AG04450 (cell line): Measurements from ENCODE around the gene PCNX2. TPM values are rescaled to one million over a fixed set of nuclear protein-coding genes. Genes with fewer than 3 reads are reported as not detected.

Experiments used
- CTCF ChIA-PET: fragments of 300-600, 350-600 bp; formaldehyde crosslinking; extraction: SDS; loops from one replicate; lab custom pipeline; 2022; ENCODE audit warnings: antibody characterized with exemption, inconsistent platforms; lab: Charles Lee
- POLR2A ChIA-PET: fragments of 350-600 bp; formaldehyde crosslinking; extraction: SDS; loops from one replicate; lab custom pipeline; 2021; ENCODE audit warnings: antibody characterized with exemption, inconsistent platforms; lab: Yijun Ruan, JAX
- DNase-seq: peaks from one replicate; pipeline ENCODE4 v3.0.0-alpha.2; 2011; ENCODE audit warnings: low read depth, low spot score
- H3K27ac ChIP-seq: one replicate; pipeline ENCODE4 v1.5.1; 2012; ENCODE audit warnings: low read depth, low read length, control low read depth
- H3K27me3 ChIP-seq: one replicate; pipeline ENCODE4 v1.6.0; 2012; ENCODE audit warnings: low read length; ENCODE audit not compliant: control insufficient read depth, insufficient read depth
- H3K4me3 ChIP-seq: 2 replicates; pipeline ENCODE4 v1.5.1; 2011; ENCODE audit warnings: mild to moderate bottlenecking, low read depth, low read length, control low read depth
- H3K9me3 ChIP-seq: 2 replicates; pipeline ENCODE4 v1.5.1; 2012; ENCODE audit warnings: low read length; ENCODE audit not compliant: control insufficient read depth, insufficient read depth
- CTCF ChIP-seq: IDR thresholded peaks from 2 replicates; pipeline ENCODE4 v1.5.1; 2011; ENCODE audit warnings: low read depth, low read length, control low read depth, inconsistent platforms
- polyA plus RNA-seq: library from polyadenylated mRNA; depleted of rRNA; stranded (reverse); fragments of >200 nt; gene quantifications from 2 replicates; pipeline ENCODE4 v1.2.3, GENCODE V29; 2011

PCNX2 gene
- polyA plus RNA-seq, 1 experiment = 29.8 TPM

- Histone ChIP-seq H3K27ac (no peak overlapping the region), H3K27me3 (no peaks in the 10 kb centered on the region), H3K9me3 (0 out of 2 replicates have a peak, but pooled peaks cover 4% of the 10 kb centered on the region), H3K4me3 (no peak overlapping the region)
- ChIA-PET POLR2A (no interaction called here), CTCF (no interaction called here)
- DNase-seq = no peak
- no peak for TF ChIP-seq CTCF
These were observed 104.5 kb downstream of the PCNX2 start for GRCh38 chr1:233190987-233191386.

- no peak for DNase-seq
- Histone ChIP-seq H3K27ac (no peak overlapping the region), H3K4me3 (no peak overlapping the region), H3K27me3 (no peaks in the 10 kb centered on the region), H3K9me3 (0 out of 2 replicates have a peak, but pooled peaks cover under 1% of the 10 kb centered on the region)
- POLR2A ChIA-PET = no interaction called here
- no peak for TF ChIP-seq CTCF
- CTCF ChIA-PET = no interaction called here
These were observed 106.0 kb downstream of the PCNX2 start for GRCh38 chr1:233189526-233189925.

GRCh38 chr1:233188061-233188460 lies 107.5 kb downstream of the PCNX2 start:
- no peak for DNase-seq
- no peaks in the 10 kb centered on the region for H3K9me3 ChIP-seq
- H3K27me3 ChIP-seq = no peaks in the 10 kb centered on the region
- ChIA-PET CTCF (no interaction called here), POLR2A (no interaction called here)
- no peak overlapping the region for H3K27ac ChIP-seq
- no peak for TF ChIP-seq CTCF
- no peak overlapping the region for H3K4me3 ChIP-seq

DNA sequence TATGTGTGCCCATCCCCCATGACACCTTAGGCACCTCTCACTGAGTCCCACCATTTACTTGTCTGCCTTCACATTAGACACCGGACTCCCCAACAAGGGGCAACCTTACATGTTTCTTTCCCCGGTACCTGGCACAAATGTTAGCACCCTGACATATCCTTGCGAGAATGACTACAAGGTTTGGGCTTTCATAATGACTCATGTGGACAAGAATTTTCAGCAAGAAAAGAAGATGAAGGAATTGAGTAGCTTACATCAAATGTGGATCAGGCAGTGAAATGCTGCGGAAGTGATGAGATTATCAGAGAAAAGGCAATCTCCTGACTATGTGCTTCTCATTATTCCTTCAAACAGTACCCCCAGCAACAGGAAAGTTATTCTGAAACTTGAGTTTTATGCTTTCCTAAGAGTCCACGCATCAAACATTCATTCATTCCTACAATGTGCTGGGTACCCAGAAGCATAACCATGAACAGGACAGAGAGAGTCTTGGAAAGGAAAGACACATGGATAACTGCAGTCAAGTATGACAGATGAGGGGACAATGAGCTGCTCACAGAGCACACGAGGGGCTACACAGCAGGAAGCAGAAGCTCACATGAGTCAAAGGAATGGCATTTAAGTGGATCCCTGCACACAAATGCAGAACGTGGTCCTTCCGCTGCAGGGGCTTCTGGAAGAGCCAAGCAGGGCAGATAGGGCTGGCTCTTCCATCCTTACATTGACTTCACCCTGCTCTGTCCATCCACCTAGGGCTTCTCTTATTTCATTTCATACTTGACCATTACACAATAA lies 112.1 kb downstream of the PCNX2 start:
- DNase-seq = no peak
- H3K27me3 ChIP-seq = no peaks in the 10 kb centered on the region
- POLR2A ChIA-PET = no interaction called here
- H3K4me3 ChIP-seq = no peak overlapping the region
- H3K27ac ChIP-seq = no peak overlapping the region
- no peaks in the 10 kb centered on the region for H3K9me3 ChIP-seq
- TF ChIP-seq CTCF = no peak
- CTCF ChIA-PET = no interaction called here

DNA sequence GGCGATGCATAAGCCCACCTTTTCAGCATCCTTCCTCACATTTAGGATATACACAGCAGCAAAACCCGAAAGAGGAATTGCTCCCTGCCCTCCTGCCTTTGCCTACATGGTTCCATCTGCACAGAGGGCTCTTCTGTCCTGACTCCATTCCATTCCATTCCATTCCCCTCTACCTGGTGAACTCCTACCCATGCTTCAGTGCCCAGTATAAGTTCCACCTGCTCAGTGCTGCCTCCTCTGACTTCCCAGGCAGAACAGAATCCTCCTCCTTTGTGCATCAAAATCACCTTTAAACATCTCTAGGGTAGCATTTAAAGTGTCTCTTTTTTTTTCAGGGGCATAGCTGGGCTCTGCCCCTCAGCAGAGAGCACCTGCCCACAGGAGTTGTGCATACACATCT lies 112.9 kb downstream of the PCNX2 start:
- Histone ChIP-seq H3K4me3 (no peak overlapping the region), H3K9me3 (peaks cover under 1% of the 10 kb centered on the region; the same call in 1 of the 2 replicates), H3K27ac (no peak overlapping the region), H3K27me3 (no peaks in the 10 kb centered on the region)
- TF ChIP-seq CTCF = no peak
- ChIA-PET CTCF (no interaction called here), POLR2A (no interaction called here)
- DNase-seq = no peak
